HG03439 (cell line): ENCODE measurements around the gene LCE1B.

Experiments
- ATAC-seq: cut with Tn5 transposase; IDR thresholded peaks from one replicate; pipeline ENCODE4 v1.9.1; 2021; ENCODE audit warnings: mild to moderate bottlenecking, moderate library complexity; ENCODE audit not compliant: unreplicated experiment

Gene LCE1B

GRCh38 chr1:152811671-152812070, at the start of gene LCE1B:
Gene LCE1B (plus strand): TSS chr1:152811971. CDS start chr1:152812447, 476 bp downstream.
- ATAC-seq = no peak

GRCh38 chr1:152768847-152769533, 42.8 kb upstream of the LCE1B start:
- no peak for ATAC-seq

GRCh38 chr1:152770411-152770810, 41.4 kb upstream of the LCE1B start:
- no peak for ATAC-seq

GRCh38 chr1:152774875-152775274, 36.9 kb upstream of the LCE1B start, which contains the start of gene LCE1F:
Gene LCE1F (plus strand): TSS chr1:152775140. CDS start chr1:152776372, 1,232 bp downstream.
- no peak for ATAC-seq

- no peak for ATAC-seq
Measured at GRCh38 chr1:152776361-152776760, 35.4 kb upstream of the LCE1B start.

- ATAC-seq = no peak
Measured at GRCh38 chr1:152777510-152778137, 34.1 kb upstream of the LCE1B start.

GRCh38 chr1:152783095-152783494, 28.7 kb upstream of the LCE1B start:
- no peak for ATAC-seq

- ATAC-seq = no peak
Measured at GRCh38 chr1:152786077-152786476, 25.7 kb upstream of the LCE1B start, which contains the start of gene LCE1E. Gene LCE1E (plus strand): TSS chr1:152786257. CDS start chr1:152787300, 1,043 bp downstream.

- ATAC-seq = no peak
Measured at GRCh38 chr1:152795686-152796085, 16.1 kb upstream of the LCE1B start.

- no peak for ATAC-seq
Measured at GRCh38 chr1:152796421-152796820, 15.3 kb upstream of the LCE1B start, which contains the start of gene LCE1D. Gene LCE1D (plus strand): TSS chr1:152796721. CDS start chr1:152797795, 1,074 bp downstream.

- no peak for ATAC-seq
Measured at GRCh38 chr1:152801333-152801732, 10.4 kb upstream of the LCE1B start.

- ATAC-seq = no peak
Measured at GRCh38 chr1:152806576-152806975, 5.2 kb upstream of the LCE1B start, which contains the start of gene LCE1C. Gene LCE1C (minus strand): TSS chr1:152806651. CDS start chr1:152805478, 1,173 bp downstream.

- no peak for ATAC-seq
Measured at GRCh38 chr1:152811050-152811449, 721 bp upstream of the LCE1B start.

- no peak for ATAC-seq
Measured at GRCh38 chr1:152817309-152817708, 5.5 kb downstream of the LCE1B start.

GRCh38 chr1:152823294-152823693, 11.5 kb downstream of the LCE1B start:
- no peak for ATAC-seq

- no peak for ATAC-seq
Measured at GRCh38 chr1:152824964-152825363, 13.2 kb downstream of the LCE1B start.

- ATAC-seq = no peak
Measured at GRCh38 chr1:152827173-152827572, 15.4 kb downstream of the LCE1B start, which contains the start of gene LCE1A. Gene LCE1A (plus strand): TSS chr1:152827473. CDS start chr1:152827473, 0 bp downstream.

- ATAC-seq = no peak
Measured at GRCh38 chr1:152836870-152837269, 25.1 kb downstream of the LCE1B start.

GRCh38 chr1:152842556-152842955, 30.8 kb downstream of the LCE1B start, which contains the start of gene LCE6A:
Gene LCE6A (plus strand): TSS chr1:152842856. CDS start chr1:152843521, 665 bp downstream.
- no peak for ATAC-seq

- ATAC-seq = no peak
Measured at GRCh38 chr1:152855661-152856060, 43.9 kb downstream of the LCE1B start.

GRCh38 chr1:152858062-152858461, 46.3 kb downstream of the LCE1B start:
- ATAC-seq = no peak

GRCh38 chr1:152859696-152860095, 47.9 kb downstream of the LCE1B start, which contains the start of gene LCE7A:
Gene LCE7A (plus strand): TSS chr1:152859996. CDS start chr1:152860698, 702 bp downstream.
- no peak for ATAC-seq
